D341Med (cell line): Measurements from ENCODE around the gene CDK19.
"Not testable (repeated sequence)": the region's sequence is repeated elsewhere in the genome, so short reads cannot be mapped to it uniquely, and the experiment has no call there.

ENCODE experiments used
- DNase-seq: peaks from one replicate; pipeline ENCODE4 v3.0.0; 2012; ENCODE audit warnings: low spot score

Gene CDK19

DNA sequence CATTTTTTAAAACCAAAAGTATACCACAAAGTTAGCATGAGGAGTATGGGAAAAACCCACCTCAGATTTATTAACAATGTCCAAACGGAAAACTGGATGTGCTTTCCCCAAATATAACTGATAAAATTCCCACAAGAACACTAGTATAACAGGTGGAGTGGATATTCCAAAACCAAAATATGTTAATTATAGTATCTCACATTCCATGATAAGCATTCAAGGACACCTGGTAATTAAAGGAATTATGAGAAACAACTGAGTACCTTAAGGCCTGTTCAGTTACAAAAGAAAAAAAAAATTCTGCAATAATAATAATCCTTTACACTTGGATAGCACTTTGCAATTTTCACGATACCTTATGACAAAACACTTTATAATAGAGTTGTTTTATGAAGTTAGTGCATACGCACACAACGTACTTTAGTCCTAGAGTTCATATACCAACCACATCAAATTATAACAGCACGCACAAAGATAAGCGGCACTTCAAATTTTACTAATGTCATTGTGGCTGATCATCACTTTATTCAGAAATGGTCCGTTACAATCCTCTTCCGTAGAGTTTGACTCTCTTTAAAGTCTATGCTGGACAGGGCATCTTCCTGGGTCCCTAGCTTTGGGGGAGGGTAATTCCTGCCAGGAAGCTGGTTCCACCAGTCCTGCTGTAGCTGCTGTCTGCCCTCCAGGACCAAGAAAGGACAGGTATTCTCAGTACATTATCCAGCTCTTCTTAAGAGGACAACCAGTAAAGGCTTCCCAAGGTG is 1.7 kb downstream of the CDK19 start:
- no peak for DNase-seq

DNA sequence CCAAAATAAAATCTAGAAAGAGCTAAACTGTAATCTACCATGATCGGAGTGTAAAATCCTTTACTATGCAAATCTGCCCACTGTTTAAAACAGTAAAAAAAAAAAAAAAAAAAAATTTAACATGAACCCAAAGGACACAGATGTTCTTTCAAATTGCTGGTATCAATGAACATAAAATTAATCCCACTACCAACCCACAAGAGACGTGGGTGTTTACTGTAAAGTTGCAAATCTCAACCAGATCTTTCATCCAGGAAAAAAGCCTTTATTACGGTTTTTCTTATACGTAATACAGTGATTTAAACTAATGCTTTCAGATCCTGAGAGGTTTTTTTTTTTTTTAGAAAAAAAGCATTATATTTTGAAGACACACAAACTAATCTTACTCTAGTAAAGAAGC is 2.5 kb downstream of the CDK19 start:
- no peak for DNase-seq

DNA sequence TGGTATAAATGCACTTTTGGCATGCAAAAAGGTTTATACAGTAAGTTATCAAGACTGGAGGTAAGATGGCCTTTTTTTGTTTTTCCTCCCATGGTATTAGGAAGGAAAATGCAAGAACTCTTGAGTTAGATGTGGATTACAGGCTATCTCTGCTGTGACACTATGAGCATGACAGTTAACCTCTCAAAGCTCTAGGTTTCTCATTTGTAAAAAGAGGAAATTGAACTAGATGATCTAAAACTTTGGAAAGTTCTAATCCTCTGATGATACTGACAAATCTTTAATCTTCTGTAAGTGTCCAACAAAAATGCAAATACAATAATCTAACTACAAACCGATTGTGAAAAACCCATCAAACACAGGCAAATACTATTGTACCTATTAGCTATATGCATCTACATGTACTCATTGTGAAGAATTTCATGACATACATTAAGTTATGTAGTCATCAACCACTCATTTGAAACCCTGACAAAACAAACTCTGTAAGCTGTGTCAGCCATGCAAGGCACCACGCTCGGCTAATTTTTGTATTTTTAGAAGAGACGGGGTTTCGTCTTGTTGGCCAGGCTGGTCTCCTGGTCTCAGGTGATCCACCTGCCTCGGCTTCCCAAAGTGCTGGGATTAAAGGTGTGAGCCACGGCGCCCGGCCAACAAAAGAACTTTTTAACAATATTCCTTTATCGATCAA is 4.2 kb downstream of the CDK19 start:
- DNase-seq, result no peak

DNA sequence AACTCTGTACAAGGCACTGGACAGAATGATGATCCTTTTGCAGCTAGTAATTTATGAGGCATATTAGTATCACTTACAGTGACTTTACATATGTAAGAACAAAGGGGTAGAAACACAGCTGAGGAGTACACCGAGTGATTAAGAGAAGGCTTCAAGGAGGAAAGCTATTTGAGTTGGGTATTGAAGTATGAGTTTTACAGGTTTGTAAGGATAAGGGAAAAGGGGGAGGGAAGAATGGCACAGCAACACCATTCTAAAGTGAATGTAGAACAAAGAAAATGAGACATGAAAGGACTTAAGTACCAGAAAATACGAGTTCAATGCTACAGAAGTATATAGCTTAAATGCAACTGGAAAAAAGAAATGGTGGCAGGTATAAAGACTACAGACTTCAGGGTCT is 5.5 kb downstream of the CDK19 start:
- DNase-seq, result no peak

DNA sequence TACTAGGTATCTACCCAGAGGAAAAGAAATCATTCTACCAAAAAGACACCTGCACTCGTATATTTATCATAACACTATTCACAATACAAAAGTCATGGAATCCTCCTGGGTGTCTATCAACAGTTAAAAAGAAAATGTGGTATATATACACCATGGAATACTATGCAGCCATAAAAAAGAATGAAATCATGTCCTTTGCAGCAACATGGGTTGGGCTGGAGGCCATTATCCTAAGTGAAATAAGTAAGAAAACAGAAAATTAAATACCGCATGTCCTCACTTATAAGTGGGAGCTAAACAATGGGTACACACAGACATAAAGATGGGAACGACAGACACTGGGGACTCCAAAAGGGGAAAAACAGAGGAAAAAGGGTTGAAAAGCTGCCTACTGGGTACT is 13.1 kb downstream of the CDK19 start:
- DNase-seq, result not testable (repeated sequence)

DNA sequence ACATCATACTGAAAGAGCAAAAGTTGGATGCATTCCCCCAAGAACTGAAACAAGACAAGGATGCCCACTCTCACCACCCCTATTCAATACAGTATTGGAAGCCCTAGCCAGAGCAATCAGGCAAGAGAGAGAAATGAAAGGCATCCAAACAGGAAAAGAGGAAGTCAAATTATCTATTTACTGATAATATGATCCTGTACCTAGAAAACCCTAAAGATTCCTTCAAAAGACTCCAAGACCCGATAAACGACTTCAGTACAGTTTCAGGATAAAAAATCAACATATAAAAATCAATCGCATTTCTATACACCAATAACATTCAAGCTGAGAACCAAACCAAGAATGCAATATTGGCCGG is 14.5 kb downstream of the CDK19 start:
- DNase-seq, result no peak

DNA sequence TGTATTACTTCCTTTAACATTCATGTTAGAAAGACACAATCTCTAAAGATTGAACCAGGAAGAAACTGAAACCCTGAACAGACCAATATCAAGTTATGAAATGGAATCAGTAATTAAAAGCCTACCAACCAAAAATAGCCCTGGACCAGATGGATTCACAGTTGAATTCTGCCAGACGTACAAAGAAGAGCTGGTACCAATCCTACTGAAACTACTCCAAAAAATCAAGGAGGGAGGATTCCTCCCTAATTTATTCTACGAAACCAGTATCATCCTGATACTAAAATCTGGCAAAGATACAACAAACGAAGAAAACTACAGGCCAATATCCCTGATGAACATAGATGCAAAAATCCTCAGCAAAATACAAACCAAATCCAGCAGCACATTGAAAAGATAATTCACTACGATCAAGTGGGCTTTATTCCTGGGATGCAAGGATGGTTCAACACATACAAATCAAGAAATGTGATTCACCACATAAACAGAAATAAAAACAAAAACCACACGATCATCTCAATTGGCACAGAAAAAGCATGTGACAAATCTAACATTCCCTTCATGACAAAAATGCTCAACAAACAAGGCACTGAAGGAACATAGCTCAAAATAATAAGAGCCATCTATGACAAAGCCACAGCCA is 15.0 kb downstream of the CDK19 start:
- DNase-seq, result no peak

DNA sequence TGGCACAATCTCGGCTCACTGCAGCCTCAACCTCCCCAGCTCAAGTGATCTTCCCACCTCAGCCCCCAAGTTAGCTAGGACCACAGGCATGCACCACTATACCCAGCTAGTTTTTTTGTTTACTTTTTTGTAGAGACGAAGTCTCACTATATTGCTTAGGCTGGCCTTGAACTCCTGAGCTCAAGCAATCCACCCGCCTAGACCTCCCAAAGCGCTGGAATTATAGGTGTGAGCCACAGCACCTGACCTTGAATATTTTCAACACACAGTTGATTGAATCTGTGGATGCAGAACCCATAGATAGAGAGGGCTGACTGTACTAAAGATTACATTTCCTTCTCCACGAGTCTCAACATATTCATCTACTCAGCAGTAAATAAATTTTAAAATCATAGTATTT is 15.6 kb downstream of the CDK19 start:
- no peak for DNase-seq

DNA sequence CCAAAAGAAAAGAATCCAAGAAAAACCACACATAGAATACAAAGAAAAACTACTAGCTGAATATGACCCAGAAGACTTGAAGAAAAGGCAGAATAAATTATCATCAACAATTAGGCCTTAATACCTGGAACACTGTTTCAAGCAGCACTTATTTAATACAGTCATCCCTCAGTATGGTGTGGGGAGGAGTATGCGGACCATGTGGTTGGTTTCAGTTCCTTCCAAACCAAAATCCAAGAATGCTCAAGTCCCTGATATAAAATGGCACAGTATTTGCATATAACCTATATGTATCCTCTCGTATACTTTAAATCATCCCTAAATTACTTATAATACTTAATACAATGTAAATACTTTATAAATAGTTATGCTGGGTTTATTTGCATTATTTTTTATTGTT is 16.1 kb downstream of the CDK19 start:
- no peak for DNase-seq

DNA sequence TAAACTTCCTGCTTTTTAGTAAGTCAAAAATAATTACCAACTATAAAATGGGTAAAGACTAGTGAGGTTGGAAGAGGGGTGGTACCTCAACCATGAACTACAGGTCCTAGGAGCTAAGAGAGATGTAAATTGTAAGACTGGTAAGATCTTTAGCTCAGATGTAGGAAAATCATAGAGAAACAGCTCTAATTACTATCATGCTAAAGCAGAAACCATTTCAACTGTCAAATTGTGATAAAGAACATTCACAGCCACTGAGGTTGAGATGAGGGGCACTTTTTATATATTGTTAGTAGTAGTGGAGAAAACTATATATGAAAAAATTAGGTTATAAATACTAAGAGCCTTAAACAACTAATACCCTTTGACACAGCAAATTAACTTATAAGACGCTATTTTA is 20.0 kb downstream of the CDK19 start:
- no peak for DNase-seq

DNA sequence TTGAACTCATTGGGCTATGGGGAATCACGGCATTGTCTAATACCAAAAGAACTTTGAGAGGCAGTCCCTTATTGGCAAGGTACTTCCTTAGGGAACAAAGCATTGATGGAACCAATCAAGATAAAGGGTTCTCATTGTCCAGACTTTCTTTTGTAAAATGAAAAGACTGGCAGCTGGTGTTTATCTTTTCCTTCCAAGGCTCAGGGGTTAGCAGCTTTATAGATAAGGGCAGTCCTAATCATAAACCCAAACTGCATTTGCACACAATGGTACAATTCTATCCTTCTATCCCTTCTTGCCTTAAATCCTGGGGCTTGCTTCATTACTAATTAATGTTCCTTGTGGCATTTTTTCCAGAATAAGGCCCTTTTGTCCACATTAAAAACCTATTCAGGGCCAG is 28.6 kb downstream of the CDK19 start:
- no peak for DNase-seq

DNA sequence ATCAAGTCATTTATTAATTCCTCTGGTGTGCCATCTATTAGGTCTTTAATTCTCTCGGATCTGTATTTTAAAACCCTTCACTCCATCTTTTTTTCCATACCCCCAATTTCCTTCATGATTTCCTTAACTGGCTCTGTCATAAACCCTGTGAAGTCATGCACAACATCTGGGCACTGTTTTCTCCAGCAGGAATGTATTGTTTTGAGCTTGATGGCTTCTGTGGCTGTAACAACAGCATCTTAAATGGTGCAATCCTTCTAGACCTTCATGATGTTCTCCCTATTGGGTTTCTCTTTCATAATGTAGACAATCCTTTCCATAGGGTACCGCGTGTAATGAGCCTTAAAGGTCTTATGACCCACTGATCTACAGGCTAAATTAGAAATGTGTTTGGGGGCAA is 29.0 kb downstream of the CDK19 start:
- no peak for DNase-seq

DNA sequence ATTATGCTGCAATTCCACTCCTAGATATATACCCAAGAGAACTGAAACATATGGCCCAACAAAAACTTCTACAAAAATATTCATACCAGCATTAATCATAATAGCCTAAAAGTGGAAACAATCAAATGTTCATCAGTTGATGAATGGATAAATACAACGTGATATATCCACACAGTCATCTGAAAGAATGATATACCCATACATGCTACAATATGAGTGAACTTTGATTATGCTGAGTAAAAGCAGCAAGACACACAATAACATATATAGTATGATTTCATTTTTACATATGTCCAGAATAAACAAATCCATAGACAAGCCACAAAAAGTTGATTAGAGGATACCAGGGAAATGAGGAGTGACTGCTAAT is 30.7 kb downstream of the CDK19 start:
- no peak for DNase-seq

DNA sequence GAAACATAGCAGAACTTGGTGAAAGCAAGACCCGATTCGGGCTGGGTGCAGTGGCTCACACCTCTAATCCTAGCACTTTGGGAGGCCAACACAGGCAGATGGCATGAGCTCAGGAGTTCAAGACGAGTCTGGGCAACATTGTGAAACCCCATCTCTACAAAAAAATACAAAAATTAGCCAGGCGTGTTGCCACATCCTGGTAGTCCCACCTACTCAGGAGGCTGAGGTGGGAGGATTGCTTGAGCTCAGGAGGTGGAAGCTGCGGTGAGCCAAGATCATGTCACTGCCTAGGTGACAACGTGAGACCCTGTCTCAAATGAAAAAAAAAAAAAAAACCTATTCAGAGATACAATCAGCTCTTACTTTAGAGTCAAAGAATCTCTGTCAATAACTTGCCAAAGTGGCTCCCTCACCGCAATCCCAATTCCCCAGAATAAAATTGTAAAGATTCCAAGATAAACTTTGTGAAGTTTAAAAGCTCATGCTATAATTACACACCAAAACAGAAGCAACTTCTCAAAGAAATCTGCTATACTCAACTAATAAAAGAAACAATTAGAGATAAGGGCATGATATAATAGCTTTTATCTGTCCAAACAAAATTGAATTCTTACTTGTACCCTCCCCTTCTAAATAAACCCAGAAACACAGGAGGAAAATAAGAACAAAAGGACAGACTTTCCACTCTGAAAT is 33.6 kb downstream of the CDK19 start:
- no peak for DNase-seq

DNA sequence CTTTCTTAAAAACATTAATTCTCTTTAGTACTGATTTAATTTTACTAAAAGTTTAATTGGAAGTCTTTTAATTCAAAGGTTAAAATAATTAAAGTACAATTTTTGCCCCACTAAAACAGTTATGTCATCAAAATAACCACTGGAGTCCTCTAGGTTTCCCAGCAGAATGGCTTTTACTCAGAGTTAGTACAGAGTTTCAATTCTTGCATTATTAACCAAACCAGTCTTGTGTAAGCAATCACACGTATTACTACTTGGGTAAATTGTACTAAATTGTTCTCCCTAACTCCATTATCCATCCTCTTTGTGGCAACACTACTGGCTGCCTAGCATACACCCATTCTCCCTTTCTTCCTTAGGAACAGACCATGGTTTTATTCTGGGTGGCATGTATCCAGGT is 36.9 kb downstream of the CDK19 start:
- no peak for DNase-seq

DNA sequence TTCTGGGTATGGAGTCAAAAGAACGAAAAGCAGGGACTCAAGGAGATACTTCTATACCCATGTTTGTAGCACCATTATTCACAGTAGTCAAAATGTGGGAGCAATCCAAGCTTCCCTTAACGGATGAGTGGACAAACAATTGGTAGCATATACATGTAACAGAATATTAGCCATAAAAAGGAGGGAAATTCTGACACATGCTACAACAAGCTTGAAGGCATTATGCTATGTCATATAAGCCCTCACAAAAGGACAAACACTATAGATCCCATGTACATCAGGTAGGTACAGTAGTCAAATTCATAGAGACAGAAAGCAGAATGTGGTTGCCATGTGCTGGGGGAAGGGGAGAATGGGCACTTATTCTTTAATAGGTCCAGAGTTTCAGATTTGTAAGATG is 37.6 kb downstream of the CDK19 start:
- no peak for DNase-seq

DNA sequence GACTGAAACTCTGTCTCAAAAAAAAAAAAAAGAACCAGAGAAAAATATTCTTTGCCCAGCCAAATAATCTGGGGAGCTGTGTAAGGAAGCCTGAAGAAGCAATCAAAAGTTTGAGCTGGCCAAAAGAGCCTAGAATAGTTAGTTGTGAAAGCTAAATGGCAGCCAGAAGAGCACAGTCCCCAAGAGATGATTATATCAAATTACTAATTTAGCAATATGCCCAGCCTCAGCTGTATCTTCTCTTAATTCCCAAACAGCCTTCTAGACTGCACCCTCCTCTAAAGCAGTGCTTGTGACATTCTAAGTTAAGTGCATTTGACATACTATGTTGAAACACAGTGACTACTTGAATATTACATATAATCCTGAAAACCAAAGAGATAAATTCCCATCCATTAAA is 38.9 kb downstream of the CDK19 start:
- no peak for DNase-seq

DNA sequence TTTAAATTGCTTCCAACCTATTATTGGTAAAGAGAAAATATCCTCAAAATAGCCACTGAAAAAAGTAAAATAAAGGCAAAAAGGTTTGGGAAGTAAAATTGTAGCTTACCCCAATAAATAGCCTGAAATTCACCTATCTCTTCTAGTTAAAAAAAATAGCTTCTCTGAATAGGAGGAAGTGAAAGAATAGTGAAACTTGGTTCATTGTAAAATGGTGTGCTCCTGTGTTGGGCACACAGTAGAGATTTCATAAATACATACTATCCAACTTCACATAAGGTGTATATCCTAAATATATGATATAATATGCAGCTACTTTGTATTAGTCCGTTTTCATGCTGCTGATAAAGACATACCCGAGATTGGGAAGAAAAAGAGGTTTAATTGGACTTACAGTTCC is 45.3 kb downstream of the CDK19 start:
- no peak for DNase-seq

DNA sequence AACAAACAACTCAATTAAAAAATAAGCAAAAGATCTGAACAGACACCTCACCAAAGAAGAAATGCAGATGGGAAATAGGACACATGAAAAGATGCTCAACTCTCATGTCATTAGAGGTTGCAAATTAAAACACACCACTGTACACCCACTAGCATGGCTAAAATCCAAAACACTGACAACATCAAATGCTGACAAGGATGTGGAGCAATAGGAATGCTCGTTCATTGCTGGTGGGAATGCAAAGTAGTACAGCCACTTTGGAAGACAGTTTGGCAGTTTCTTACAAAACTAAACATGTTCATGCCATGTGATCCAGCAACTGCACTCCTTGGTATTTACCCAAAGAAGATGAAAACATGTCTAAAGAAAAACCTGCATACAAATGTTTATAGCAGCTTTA is 47.2 kb downstream of the CDK19 start:
- DNase-seq, result no peak

DNA sequence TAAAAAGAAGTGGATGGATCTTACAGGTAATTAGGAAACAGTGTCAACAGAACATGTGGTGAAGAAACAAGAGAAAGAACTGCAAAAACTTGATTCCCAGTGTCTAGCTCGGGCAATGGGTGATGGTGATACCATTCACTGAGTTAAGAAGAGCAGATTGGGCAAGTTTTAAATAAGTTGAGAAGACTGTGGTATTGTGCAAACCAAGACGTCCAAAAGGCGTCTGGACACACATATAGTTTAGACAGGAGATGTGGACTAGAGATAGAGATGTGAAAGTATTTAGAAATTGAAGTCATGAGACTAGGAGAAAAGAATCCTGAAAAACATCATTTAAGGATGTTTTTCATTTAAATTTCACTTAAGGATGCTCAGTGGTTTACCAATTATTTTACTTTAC is 53.9 kb downstream of the CDK19 start:
- no peak for DNase-seq

DNA sequence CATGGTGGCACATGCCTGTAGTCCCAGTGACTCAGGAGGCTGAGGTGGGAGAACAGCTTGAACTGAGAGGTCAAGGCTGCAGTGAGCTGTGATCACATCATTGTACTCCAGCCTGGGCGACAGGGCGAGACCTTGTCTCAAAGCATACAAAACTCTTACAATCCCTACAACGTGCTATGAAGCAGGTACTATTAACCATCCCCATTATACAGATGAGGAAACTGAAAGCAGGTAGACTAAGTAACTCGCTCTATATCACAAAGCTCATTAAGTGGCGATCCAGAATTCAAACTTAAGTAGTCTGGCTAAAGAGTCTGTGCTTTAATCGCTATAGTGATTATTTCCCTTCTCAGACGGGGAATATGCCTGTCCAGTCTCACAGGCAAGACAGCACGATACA is 54.7 kb downstream of the CDK19 start:
- DNase-seq, result no peak

DNA sequence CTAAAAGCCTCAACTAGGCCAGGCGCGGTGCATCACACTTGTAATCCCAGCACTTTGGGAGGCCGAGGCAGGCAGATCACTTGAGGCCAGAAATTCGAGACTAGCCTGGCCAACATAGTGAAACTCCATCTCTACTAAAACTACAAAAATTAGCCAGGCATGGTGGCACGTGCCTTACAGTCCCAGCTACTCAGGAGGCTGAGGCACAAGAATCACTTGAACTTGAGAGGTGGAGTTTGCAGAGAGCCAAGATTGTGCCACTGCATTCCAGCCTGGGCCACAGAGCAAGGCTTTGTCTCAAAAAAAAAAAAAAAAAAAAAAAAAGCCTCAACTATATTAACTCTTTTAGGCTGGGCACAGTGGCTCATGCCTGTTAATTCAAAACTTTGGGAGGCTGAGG is 55.2 kb downstream of the CDK19 start:
- DNase-seq, result not testable (repeated sequence)

DNA sequence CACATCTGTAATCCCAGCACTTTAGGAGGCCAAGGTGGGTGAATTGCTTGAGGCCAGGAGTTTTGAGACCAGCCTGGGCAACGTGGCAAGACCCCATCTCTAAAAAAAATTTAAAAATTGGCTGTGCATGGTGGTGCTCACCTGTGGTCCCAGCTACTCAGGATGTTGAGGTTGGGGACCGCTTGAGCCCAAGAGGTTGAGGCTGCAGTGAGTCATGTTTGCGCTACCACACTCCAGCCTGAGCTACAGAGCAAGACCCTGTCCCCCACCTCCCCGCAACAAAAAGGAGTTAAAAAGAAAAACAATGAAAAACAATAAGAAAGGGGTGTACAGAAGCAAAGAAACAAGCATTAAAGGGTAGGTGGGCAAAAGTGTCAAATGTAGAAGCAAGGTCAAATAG is 57.3 kb downstream of the CDK19 start:
- DNase-seq, result no peak
